Measurements from ENCODE around the gene HECTD2. TPM values are rescaled to one million over a fixed set of nuclear protein-coding genes. Genes with fewer than 3 reads are reported as not detected.
A peak's percentile ranks its signal among the peaks of the same experiment; 100 is the strongest.

Gene HECTD2
- total RNA-seq (2021) (6.5 to 9.4 TPM (median 8.5 TPM) in 3 replicates), Bru-seq, nascent RNA (percentile 62 among the genes with signal in this experiment)
- long read RNA-seq, experiment 1, full-length matches to known transcripts, result 15 of 37 reads
- long read RNA-seq, experiment 1, partial matches to known transcripts, result 8 of 37 reads
- long read RNA-seq, experiment 1, other reads (novel, unspliced or antisense), result 14 of 37 reads
- long read RNA-seq, experiment 2, partial matches to known transcripts, result 1 of 7 reads
- long read RNA-seq, experiment 2, other reads (novel, unspliced or antisense), result 5 of 7 reads
- long read RNA-seq, experiment 3, partial matches to known transcripts, result 0 of 3 reads
- long read RNA-seq, experiment 3, other reads (novel, unspliced or antisense), result 3 of 3 reads

DNA sequence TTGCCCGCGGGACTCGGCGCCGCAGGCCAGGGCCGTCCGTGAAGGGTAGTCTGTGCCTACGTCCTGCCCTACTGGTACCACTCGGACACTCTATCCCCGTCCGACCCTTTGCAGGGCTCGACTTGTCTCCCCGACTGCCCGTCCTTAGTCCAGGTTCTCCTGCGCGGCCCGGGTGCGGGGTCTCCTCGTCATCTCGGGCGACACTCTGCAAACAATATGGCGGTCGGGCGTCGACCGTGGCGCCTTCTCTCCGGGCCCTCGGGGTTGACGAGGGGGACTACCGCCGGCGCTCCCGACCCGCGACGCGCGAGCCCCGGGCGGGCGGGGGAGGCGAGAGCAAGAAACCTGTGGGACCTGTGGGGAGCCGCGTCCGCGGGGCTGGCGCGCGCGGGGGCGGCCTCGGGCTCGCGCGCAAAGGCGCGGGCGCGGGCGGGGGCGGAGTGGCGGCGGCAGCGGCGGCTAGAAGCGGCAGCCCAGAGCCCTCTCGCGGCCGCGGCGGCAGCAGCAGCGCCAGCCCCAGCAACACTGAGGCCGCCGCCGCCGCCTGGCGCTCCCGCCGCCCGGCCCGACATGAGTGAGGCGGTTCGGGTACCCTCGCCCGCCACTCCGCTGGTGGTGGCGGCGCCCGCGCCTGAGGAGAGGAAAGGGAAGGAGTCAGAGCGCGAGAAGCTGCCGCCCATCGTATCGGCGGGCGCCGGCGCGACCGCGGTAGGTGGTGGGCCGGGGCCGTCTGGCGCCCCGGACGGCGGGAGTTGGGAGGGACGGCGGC, at the start of gene HECTD2:
Gene HECTD2 (plus strand): TSS at position 476 of the 769 bp plus-strand sequence. CDS start 95 bp downstream, at position 571.
- ATAC-seq (peak; percentile 79), DNase-seq (ENCODE audit: low spot score) (peak; percentile 77)
- Mint-ChIP-seq H3K36me3 (no peaks in the 10 kb centered on the region), H3K9me3 (no peaks in the 10 kb centered on the region), H3K4me1 (peaks cover 49% of the 10 kb centered on the region), H3K27ac (peak within 1 kb of the TSS; percentile 98), H3K4me3 (peak within 1 kb of the TSS; percentile 93), H3K27me3 (ENCODE audit: low read depth) (peaks cover 4% of the 10 kb centered on the region; the same call in 1 of the 2 replicates)
- ChIA-PET CTCF (interaction anchor here (0.6 to 2.3 kb wide), 2 partner anchors 112 to 225 kb away, joined by 3 to 16 read pairs; no protein-coding TSS in a partner anchor), POLR2A (no interaction called here)
- TF ChIP-seq ATF1 (CRISPR knock-in tag; IDR thresholded peaks at IDR 0.05), result no peak
- TF ChIP-seq HMGA2 (CRISPR knock-in tag; IDR thresholded peaks at IDR 0.05), result no peak; the same call in 1 of the 2 replicates
- TF ChIP-seq ZNF317 (CRISPR knock-in tag; IDR thresholded peaks at IDR 0.05; ENCODE audit: borderline replicate concordance, low read depth), result no peak
- TF ChIP-seq, protein P1, sequence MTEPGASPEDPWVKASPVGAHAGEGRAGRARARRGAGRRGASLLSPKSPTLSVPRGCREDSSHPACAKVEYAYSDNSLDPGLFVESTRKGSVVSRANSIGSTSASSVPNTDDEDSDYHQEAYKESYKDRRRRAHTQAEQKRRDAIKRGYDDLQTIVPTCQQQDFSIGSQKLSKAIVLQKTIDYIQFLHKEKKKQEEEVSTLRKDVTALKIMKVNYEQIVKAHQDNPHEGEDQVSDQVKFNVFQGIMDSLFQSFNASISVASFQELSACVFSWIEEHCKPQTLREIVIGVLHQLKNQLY (CRISPR knock-in tag; IDR thresholded peaks at IDR 0.05), result no peak
- TF ChIP-seq TP53 (CRISPR knock-in tag; IDR thresholded peaks at IDR 0.05), result no peak
- TF ChIP-seq USF2 (CRISPR knock-in tag; IDR thresholded peaks at IDR 0.05), result no peak
- TF ChIP-seq AFF4 (CRISPR knock-in tag; IDR thresholded peaks at IDR 0.05; ENCODE audit: borderline replicate concordance), result no peak
- no peak; the same call in 1 of the 2 replicates for TF ChIP-seq USF1 (CRISPR knock-in tag; IDR thresholded peaks at IDR 0.05)
- TF ChIP-seq SMAD3 (CRISPR knock-in tag; IDR thresholded peaks at IDR 0.05; ENCODE audit: borderline replicate concordance), result no peak
- no peak for TF ChIP-seq FOXJ3 (CRISPR knock-in tag; IDR thresholded peaks at IDR 0.05; ENCODE audit: borderline replicate concordance)
- TF ChIP-seq ZNF532 (CRISPR knock-in tag; IDR thresholded peaks at IDR 0.05; ENCODE audit: borderline replicate concordance), result 0 out of 2 replicates have a peak, but pooled peaks have one; percentile 12
- TF ChIP-seq SOX15 (CRISPR knock-in tag; IDR thresholded peaks at IDR 0.05), result no peak
- TF ChIP-seq, protein P2, sequence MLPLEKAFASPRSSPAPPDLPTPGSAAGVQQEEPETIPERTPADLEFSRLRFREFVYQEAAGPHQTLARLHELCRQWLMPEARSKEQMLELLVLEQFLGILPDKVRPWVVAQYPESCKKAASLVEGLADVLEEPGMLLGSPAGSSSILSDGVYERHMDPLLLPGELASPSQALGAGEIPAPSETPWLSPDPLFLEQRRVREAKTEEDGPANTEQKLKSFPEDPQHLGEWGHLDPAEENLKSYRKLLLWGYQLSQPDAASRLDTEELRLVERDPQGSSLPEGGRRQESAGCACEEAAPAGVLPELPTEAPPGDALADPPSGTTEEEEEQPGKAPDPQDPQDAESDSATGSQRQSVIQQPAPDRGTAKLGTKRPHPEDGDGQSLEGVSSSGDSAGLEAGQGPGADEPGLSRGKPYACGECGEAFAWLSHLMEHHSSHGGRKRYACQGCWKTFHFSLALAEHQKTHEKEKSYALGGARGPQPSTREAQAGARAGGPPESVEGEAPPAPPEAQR (CRISPR knock-in tag; IDR thresholded peaks at IDR 0.05), result no peak
- TF ChIP-seq IRF2 (CRISPR knock-in tag; IDR thresholded peaks at IDR 0.05; ENCODE audit: borderline replicate concordance, low read depth), result no peak
- no peak; the same call in 1 of the 2 replicates for TF ChIP-seq RELA (CRISPR knock-in tag; IDR thresholded peaks at IDR 0.05; ENCODE audit: borderline replicate concordance)
- TF ChIP-seq, protein P3, sequence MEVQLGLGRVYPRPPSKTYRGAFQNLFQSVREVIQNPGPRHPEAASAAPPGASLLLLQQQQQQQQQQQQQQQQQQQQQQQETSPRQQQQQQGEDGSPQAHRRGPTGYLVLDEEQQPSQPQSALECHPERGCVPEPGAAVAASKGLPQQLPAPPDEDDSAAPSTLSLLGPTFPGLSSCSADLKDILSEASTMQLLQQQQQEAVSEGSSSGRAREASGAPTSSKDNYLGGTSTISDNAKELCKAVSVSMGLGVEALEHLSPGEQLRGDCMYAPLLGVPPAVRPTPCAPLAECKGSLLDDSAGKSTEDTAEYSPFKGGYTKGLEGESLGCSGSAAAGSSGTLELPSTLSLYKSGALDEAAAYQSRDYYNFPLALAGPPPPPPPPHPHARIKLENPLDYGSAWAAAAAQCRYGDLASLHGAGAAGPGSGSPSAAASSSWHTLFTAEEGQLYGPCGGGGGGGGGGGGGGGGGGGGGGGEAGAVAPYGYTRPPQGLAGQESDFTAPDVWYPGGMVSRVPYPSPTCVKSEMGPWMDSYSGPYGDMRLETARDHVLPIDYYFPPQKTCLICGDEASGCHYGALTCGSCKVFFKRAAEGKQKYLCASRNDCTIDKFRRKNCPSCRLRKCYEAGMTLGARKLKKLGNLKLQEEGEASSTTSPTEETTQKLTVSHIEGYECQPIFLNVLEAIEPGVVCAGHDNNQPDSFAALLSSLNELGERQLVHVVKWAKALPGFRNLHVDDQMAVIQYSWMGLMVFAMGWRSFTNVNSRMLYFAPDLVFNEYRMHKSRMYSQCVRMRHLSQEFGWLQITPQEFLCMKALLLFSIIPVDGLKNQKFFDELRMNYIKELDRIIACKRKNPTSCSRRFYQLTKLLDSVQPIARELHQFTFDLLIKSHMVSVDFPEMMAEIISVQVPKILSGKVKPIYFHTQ (CRISPR knock-in tag; IDR thresholded peaks at IDR 0.05), result no peak
- TF ChIP-seq, protein P4, sequence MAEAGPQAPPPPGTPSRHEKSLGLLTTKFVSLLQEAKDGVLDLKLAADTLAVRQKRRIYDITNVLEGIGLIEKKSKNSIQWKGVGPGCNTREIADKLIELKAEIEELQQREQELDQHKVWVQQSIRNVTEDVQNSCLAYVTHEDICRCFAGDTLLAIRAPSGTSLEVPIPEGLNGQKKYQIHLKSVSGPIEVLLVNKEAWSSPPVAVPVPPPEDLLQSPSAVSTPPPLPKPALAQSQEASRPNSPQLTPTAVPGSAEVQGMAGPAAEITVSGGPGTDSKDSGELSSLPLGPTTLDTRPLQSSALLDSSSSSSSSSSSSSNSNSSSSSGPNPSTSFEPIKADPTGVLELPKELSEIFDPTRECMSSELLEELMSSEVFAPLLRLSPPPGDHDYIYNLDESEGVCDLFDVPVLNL (CRISPR knock-in tag; IDR thresholded peaks at IDR 0.05; ENCODE audit: borderline replicate concordance, low read depth), result no peak
- 0 out of 2 replicates have a peak, but pooled peaks have one; percentile 69 for TF ChIP-seq NFE2L1 (CRISPR knock-in tag; IDR thresholded peaks at IDR 0.05)
